Right cardiac atrium (tissue), 5 donors: Measurements from ENCODE around the gene RAG2. TPM values are rescaled to one million over a fixed set of nuclear protein-coding genes. Genes with fewer than 3 reads are reported as not detected.
A peak's percentile ranks its signal among the peaks of the same experiment; 100 is the strongest.

ENCODE experiments used
- ATAC-seq, 2 donors: fragments of 200-7000 bp; cut with Tn5 transposase; one replicate each; pipeline versions ENCODE4 v1.8.0 to v1.9.1; 2020; ENCODE audit warnings: moderate library complexity in 2 of 2, mild to moderate bottlenecking in 1 of 2
- DNase-seq, 3 donors: peaks; one replicate each; pipeline ENCODE4 v3.0.0-alpha.2; 2020
- H3K27ac ChIP-seq: one replicate; pipeline ENCODE4 v1.5.1; 2013; ENCODE audit warnings: mild to moderate bottlenecking, low read length, control low read depth, moderate library complexity
- H3K27me3 ChIP-seq: one replicate; pipeline ENCODE4 v1.6.1; 2013; ENCODE audit not compliant: control insufficient read depth, insufficient read depth
- H3K4me1 ChIP-seq: one replicate; pipeline ENCODE4 v1.6.1; 2013; ENCODE audit warnings: low read length; ENCODE audit not compliant: control insufficient read depth, insufficient read depth
- H3K4me3 ChIP-seq: one replicate; pipeline ENCODE4 v1.5.1; 2013; ENCODE audit warnings: low read length, control low read depth
- H3K9me3 ChIP-seq: one replicate; pipeline ENCODE4 v1.6.1; 2013; ENCODE audit warnings: low read length; ENCODE audit not compliant: control insufficient read depth
- WGBS: extraction: QIAGEN DNeasy Blood & Tissue Kit; methylation state at CpG from one replicate; pipeline ENCODE4 v1.1.7; 2013; 5-methylcytosine and 5-hydroxymethylcytosine counted together
- intact Hi-C, 4 donors: fragments of 100-400 bp; cut with DNase I; formaldehyde crosslinking; loops; one replicate each; pipeline versions ENCODE4 v1.11.0 to v1.14.0; 2022 to 2023
- polyA plus RNA-seq: library from polyadenylated mRNA; stranded (reverse); fragments of 200-250 nt; gene quantifications from one replicate; pipeline ENCODE4 v1.2.3, GENCODE V29; 2013
- total RNA-seq, 4 donors: library from RNA; stranded (reverse); fragmentation: NEBNext Ultra II Directional; extraction: Animal tissue kit (Norgen Biotek cat#: 25700); gene quantifications; one replicate each; pipeline ENCODE4 v1.2.1, GENCODE V29; 2021
- donor health status: healthy with polysubstance abuse.
- donor health status: DM: no; HTN: yes; CAD: no.
- donor health status: DM: no; HTN: no; CAD: no.
- donor health status: DM: no; HTN: yes; CAD: no; lungs with severe emphysema.
- donor health status: DM: yes; HTN: yes; CAD: no.

The RAG2 gene
- total and polyA plus RNA-seq, 5 donors = 0.41 TPM; not detected in 4

DNA sequence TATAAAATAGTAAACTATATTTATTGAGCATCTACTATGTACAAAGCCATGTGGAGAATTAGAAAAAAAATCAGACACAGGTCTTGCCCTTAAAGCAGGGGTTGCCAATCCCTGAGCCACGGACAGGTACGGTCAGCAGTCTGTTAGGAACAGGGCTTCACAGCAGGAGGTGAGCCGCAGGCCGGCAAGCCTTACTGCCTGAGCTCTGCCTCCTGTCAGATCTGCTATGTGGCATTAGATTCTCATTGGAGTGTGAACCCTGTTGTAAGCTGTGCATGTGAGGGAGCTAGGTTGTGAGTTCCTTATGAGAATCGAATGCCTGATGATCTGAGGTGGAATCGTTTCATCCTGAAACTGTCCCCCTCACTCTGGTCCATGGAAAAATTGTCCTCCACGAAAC is 2.1 kb upstream of the RAG2 start:
- H3K4me3 ChIP-seq = no peak overlapping the region
- no peak for ATAC-seq
- intact Hi-C loops = no loop called here
- 89% methylated on average over 7 of the region's 7 CpGs for WGBS
- no peak overlapping the region for H3K27ac ChIP-seq
- no peaks in the 10 kb centered on the region for H3K27me3 ChIP-seq
- no peaks in the 10 kb centered on the region for H3K4me1 ChIP-seq
- H3K9me3 ChIP-seq = no peaks in the 10 kb centered on the region
- no peak for DNase-seq

DNA sequence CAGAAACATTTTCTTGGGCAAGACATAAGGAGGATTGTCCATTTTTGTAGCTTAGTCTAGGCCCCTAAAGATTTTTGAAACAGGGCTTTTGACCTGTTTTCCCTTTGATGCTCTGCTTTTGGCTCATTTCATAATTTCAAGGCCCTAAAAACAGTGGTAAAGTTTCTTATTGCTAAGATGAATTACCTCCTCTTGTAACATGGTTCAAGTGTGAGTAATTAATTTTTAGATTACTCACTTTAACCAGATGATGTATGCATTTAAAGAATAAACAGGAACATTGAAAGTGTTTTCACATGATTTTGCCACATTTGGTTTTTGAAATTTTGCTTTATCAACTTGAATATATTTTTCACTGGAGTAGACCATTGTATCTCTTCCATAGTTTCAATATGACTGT is 1.2 kb downstream of the RAG2 start:
- no peaks in the 10 kb centered on the region for H3K9me3 ChIP-seq
- ATAC-seq (no peak), DNase-seq (no peak)
- intact Hi-C loops = no loop called here
- H3K27me3 ChIP-seq = no peaks in the 10 kb centered on the region
- no peak overlapping the region for H3K4me3 ChIP-seq
- no peak overlapping the region for H3K27ac ChIP-seq
- no peaks in the 10 kb centered on the region for H3K4me1 ChIP-seq

DNA sequence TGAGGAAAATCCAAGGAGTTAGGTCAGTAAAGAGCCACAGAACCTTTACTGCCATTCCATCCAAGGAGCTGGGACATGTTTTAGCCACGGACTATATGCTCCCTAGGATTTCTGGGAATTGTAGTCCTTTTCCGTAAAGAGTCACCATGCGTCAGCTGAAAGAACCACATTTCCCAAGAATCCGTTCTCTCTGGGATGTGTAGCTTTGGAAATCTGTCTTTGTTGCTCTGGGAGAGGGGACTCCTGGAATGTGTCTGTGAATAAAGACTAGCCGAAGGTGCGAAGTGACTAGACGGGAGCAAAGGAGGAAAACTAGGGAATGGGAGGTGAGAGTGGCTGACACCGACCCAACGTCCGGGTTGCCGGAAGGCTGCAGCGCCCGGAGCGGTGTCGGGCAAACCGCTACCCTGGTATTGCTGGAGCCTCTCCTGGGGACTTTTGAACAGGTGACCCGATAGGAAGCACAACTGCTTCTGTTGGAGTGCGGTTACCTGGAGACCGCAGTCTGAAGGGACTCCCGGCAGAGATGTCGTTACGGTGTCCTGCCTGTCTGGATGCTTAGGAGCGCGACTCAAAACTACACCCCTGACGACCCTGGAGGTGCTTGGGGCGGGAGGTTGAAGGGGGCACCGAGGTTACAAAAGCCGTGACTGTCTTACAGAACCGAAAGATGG is 3.6 kb downstream of the RAG2 start, which contains the start of gene IFTAP:
TSS of gene IFTAP (plus strand) at position 187 of the 674 bp plus-strand sequence. CDS start 15,602 bp downstream, outside the sequence.
- H3K9me3 ChIP-seq = no peaks in the 10 kb centered on the region
- H3K4me1 ChIP-seq = no peaks in the 10 kb centered on the region
- intact Hi-C loops = no loop called here
- peak; percentile 12 to 49 (median 46) for DNase-seq
- ATAC-seq = peak; percentile 100
- no peaks in the 10 kb centered on the region for H3K27me3 ChIP-seq
- peak within 1 kb of the TSS; percentile 34 for H3K27ac ChIP-seq
- under 1% methylated on average over 29 of the region's 29 CpGs for WGBS
- peak within 1 kb of the TSS; percentile 85 for H3K4me3 ChIP-seq

DNA sequence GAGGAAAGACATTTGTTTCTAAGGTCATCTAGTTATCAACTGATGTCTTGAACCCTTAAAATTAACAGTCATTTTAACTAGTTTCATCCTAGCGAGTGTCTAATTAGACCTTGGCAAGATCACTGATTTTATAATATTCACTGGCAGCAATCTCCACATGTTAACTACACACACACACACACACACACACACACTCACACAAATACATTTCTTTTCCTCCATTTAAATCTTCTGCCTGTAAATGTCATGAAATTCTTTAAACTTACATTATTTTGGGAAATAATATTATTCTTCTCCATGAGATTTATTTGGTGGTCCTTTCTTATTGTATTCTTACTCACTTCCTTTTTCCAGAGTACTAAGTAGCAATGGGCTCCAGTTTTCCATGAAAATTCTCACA is 6.6 kb downstream of the RAG2 start:
- Histone ChIP-seq H3K4me1 (no peaks in the 10 kb centered on the region), H3K9me3 (no peaks in the 10 kb centered on the region), H3K27ac (no peak overlapping the region), H3K27me3 (no peaks in the 10 kb centered on the region), H3K4me3 (no peak overlapping the region)
- 42% methylated on average over 1 of the region's 1 CpG for WGBS
- intact Hi-C loops = no loop called here
- DNase-seq (no peak), ATAC-seq (no peak)

DNA sequence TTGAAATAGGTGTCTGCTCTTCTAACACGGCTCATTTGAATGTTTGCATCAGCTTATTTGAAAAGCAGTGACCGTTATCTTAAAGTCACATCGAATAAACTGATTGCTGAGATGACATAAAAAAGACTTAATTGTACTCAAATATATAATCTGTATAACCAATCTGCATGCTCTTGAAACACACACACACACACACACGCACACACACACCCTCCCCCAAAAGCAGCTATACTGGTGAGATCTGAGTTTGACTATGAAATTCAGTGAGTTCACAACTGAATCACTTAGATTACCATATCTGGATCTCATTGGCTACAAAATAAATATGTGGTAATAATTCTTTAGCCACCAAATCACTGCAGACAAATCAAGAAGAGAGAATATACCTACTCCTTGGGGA is 7.5 kb downstream of the RAG2 start:
- Histone ChIP-seq H3K27me3 (no peaks in the 10 kb centered on the region), H3K4me1 (no peaks in the 10 kb centered on the region), H3K9me3 (no peaks in the 10 kb centered on the region), H3K27ac (no peak overlapping the region), H3K4me3 (no peak overlapping the region)
- intact Hi-C loops = no loop called here
- WGBS = 48% methylated on average over 4 of the region's 4 CpGs
- no peak for DNase-seq
- no peak for ATAC-seq

DNA sequence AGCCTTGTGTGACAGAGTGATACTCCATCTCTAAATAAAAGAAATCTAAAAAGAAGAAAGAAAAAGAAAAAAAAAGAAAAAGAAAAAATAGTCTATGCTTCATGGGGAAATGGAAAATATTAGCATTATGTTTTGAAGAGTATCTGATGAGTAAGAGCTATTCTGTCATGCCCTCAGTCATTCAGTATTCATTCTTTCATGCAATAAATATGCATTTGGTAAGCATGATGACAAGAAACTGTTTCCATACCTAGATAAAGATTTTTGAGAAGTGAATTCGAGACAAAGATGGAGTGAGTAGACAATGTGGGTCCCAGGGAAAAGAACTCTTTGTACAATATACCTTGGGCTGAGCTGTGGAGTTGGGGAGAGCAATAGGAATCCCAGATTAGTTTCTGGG is 9.9 kb downstream of the RAG2 start:
- H3K9me3 ChIP-seq = no peaks in the 10 kb centered on the region
- no peak overlapping the region for H3K4me3 ChIP-seq
- intact Hi-C loops = no loop called here
- H3K27me3 ChIP-seq = no peaks in the 10 kb centered on the region
- 37% methylated on average over 1 of the region's 1 CpG for WGBS
- ATAC-seq (no peak), DNase-seq (no peak)
- H3K27ac ChIP-seq = no peak overlapping the region
- H3K4me1 ChIP-seq = no peaks in the 10 kb centered on the region

GRCh38 chr11:36586543-36586942 is 11.5 kb downstream of the RAG2 start:
- intact Hi-C loops = no loop called here

DNA sequence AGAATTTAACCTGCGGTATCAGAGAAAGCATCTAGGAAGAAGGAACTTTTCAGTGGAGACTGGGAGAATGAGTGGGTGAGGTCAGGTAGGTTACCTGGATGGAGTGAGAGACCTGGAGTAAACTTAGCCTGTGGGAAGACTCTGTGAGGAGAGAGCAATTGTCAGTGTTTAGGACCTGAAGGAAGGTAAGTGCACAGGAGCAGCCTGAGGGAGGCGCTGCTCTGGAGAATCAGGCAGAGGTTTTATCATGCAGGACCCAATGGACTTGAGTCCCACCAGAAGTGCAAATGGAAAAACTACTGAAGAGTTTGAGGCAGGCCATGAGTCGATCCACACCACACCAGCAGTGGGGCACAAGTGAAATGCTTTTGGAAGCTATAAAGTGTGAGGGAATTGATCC is 14.4 kb downstream of the RAG2 start:
- no peak overlapping the region for H3K27ac ChIP-seq
- no peaks in the 10 kb centered on the region for H3K27me3 ChIP-seq
- H3K9me3 ChIP-seq = no peaks in the 10 kb centered on the region
- no peak for ATAC-seq
- WGBS = 65% methylated on average over 3 of the region's 3 CpGs
- no peak overlapping the region for H3K4me3 ChIP-seq
- no peak for DNase-seq
- H3K4me1 ChIP-seq = no peaks in the 10 kb centered on the region
- intact Hi-C loops = no loop called here

More at GRCh38 chr11:36586543-36586942, 11.5 kb downstream of the RAG2 start:
- H3K4me1 ChIP-seq = no peaks in the 10 kb centered on the region
- H3K9me3 ChIP-seq = no peaks in the 10 kb centered on the region
- H3K27ac ChIP-seq = no peak overlapping the region
- no peak overlapping the region for H3K4me3 ChIP-seq
- no peak for ATAC-seq
- no peak for DNase-seq
- no peaks in the 10 kb centered on the region for H3K27me3 ChIP-seq

DNA sequence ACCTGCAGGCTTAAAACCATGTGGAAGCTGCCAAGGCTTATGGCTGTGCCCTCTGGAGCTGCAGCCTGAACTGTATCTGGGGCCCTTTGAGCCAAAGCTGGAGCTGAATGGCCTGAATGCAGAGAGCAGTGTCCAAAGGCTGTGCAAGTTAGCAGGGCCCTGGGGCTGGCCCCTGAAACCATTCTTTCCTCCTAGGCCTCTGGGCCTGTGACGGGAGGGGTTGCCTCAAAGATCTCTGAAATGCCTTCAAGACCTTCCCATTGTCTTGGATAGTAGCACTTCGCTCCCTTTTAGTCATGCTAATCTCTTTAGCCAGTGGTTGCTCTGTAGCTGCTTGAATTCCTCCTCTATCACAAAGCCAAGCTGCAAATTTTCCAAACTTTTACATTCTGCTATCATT is 16.5 kb downstream of the RAG2 start:
- no peak for ATAC-seq
- intact Hi-C loops = no loop called here
- 87% methylated on average over 2 of the region's 2 CpGs for WGBS

GRCh38 chr11:36578458-36578857 is 19.6 kb downstream of the RAG2 start:
- no peaks in the 10 kb centered on the region for H3K9me3 ChIP-seq
- no peaks in the 10 kb centered on the region for H3K4me1 ChIP-seq
- H3K27me3 ChIP-seq = no peaks in the 10 kb centered on the region
- 58% methylated on average over 1 of the region's 1 CpG for WGBS
- H3K27ac ChIP-seq = no peak overlapping the region
- DNase-seq (no peak), ATAC-seq (no peak)
- intact Hi-C loops = no loop called here
- H3K4me3 ChIP-seq = no peak overlapping the region

More for the DNA sequence above, 16.5 kb downstream of the RAG2 start:
- no peak overlapping the region for H3K4me3 ChIP-seq
- no peaks in the 10 kb centered on the region for H3K27me3 ChIP-seq
- no peak overlapping the region for H3K27ac ChIP-seq
- no peak for DNase-seq
- H3K9me3 ChIP-seq = no peaks in the 10 kb centered on the region
- H3K4me1 ChIP-seq = no peaks in the 10 kb centered on the region

- Histone ChIP-seq H3K27ac (no peak overlapping the region), H3K9me3 (no peaks in the 10 kb centered on the region), H3K4me1 (no peaks in the 10 kb centered on the region), H3K27me3 (no peaks in the 10 kb centered on the region), H3K4me3 (no peak overlapping the region)
- 68% methylated on average over 2 of the region's 2 CpGs for WGBS
- ATAC-seq (no peak), DNase-seq (no peak)
- intact Hi-C loops = no loop called here
Measured at GRCh38 chr11:36577859-36578258, 20.2 kb downstream of the RAG2 start.

- Histone ChIP-seq H3K27ac (no peak overlapping the region), H3K4me3 (no peak overlapping the region), H3K27me3 (no peaks in the 10 kb centered on the region), H3K4me1 (no peaks in the 10 kb centered on the region), H3K9me3 (no peaks in the 10 kb centered on the region)
- intact Hi-C loops = no loop called here
- DNase-seq (no peak), ATAC-seq (no peak)
- 80% methylated on average over 2 of the region's 2 CpGs for WGBS
Measured at GRCh38 chr11:36577373-36577772, 20.7 kb downstream of the RAG2 start.
